ENCODE measurements around the gene TMEM232. TPM values are rescaled to one million over a fixed set of nuclear protein-coding genes. Genes with fewer than 3 reads are reported as not detected.

TMEM232 gene
- total RNA-seq, 1 donor from 2014 or later = 6.9 TPM

DNA sequence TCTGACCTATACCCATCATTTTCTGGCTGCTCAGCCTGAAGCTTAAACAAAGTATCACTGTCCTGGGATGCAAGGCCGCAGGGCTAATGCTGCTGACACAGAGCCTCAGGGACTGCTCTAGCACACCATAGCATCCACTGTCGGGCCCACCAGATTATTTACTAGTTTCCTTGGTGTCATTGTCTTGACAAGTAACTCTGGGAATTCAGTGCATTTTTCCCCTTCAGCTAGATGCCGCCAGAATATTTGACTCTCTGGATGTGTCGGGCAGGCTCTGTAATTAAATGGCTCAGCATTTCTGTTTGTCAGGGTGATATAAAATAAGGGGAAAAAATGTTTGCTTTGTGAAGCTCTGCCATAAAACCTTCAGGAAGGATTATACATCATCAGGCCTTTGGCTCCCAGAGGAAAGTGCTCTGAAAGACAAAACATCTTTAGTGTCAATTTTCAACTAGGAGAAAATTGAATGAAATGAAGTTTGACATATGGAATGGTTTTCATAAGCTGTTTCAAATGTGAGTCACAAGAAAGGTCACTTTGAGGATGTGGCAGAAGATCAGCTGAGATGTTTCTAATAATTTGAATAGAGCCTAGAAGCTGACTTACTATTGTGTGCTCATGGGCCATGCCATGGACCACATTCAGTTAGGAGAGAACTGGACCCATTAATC lies 350.1 kb downstream of the TMEM232 start:
- Mint-ChIP-seq H3K4me3 (no peak overlapping the region), H3K36me3 (no peaks in the 10 kb centered on the region), H3K27me3 (no peaks in the 10 kb centered on the region), H3K9me3 (no peaks in the 10 kb centered on the region), H3K4me1 (ENCODE audit: unreplicated experiment) (peaks cover 17% of the 10 kb centered on the region), H3K27ac (no peak overlapping the region)
- TF ChIP-seq, protein P1, sequence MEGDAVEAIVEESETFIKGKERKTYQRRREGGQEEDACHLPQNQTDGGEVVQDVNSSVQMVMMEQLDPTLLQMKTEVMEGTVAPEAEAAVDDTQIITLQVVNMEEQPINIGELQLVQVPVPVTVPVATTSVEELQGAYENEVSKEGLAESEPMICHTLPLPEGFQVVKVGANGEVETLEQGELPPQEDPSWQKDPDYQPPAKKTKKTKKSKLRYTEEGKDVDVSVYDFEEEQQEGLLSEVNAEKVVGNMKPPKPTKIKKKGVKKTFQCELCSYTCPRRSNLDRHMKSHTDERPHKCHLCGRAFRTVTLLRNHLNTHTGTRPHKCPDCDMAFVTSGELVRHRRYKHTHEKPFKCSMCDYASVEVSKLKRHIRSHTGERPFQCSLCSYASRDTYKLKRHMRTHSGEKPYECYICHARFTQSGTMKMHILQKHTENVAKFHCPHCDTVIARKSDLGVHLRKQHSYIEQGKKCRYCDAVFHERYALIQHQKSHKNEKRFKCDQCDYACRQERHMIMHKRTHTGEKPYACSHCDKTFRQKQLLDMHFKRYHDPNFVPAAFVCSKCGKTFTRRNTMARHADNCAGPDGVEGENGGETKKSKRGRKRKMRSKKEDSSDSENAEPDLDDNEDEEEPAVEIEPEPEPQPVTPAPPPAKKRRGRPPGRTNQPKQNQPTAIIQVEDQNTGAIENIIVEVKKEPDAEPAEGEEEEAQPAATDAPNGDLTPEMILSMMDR (conservative IDR thresholded peaks at IDR 0.05) = no peak
- DNase-seq (ENCODE audit: extremely low spot score, unreplicated experiment) = no peak

DNA sequence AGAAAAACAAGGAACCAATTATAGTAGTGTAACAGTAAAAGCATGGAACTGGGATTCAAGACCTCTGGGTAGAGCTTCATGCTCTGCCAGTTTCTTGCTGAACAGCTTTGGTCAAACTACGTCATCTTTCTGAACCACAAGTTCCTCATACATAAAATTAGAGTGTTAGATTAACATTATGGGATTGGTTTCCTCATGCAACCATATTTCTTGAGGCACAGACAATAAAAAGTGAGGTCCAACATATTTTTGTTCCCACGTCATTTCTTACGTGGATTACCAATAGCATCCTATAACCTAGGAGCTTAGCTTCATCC lies 354.8 kb downstream of the TMEM232 start:
- TF ChIP-seq, protein P1 (conservative IDR thresholded peaks at IDR 0.05) = no peak
- peaks cover 6% of the 10 kb centered on the region for H3K4me1 Mint-ChIP-seq (ENCODE audit: unreplicated experiment)
- H3K27ac Mint-ChIP-seq = no peak overlapping the region
- H3K27me3 Mint-ChIP-seq = no peaks in the 10 kb centered on the region
- no peak overlapping the region for H3K4me3 Mint-ChIP-seq
- no peaks in the 10 kb centered on the region for H3K9me3 Mint-ChIP-seq
- DNase-seq (ENCODE audit: extremely low spot score, unreplicated experiment) = no peak
- H3K36me3 Mint-ChIP-seq = no peaks in the 10 kb centered on the region

DNA sequence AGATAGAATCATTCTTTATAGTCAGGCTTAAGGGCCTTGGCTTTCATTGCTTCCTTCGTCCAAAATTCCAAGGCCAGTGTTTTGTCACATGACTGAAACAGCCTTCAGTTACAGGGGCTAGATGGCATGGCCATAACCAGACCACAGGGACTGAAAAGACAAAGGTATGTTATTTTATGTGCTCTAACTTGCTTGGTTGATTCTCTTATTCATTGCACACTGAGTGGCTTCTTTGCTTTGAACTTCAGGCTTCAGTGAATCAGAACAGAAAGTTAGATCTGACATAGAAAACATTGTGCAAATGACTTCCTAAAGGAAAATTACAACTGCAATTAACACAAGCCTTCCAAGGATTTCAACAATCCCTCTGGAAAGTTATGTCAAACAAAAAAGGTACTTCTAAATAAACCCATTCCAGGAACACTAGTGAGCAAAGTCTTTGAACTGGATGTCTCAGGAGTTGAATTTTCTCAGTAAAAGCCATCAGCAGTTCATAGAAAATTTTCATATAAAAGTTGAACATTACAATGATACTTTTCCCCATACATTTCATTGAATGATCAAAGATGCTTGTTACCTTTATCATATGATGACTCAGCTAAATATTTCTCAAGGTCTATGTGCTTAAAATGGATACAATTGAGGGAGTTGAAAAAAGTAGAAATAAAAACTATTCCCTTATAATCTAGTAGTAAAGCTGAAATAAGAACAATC lies 355.3 kb downstream of the TMEM232 start:
- H3K9me3 Mint-ChIP-seq = no peaks in the 10 kb centered on the region
- TF ChIP-seq, protein P1 (conservative IDR thresholded peaks at IDR 0.05) = no peak
- H3K4me1 Mint-ChIP-seq (ENCODE audit: unreplicated experiment) = peaks cover under 1% of the 10 kb centered on the region
- no peak overlapping the region for H3K4me3 Mint-ChIP-seq
- no peak overlapping the region for H3K27ac Mint-ChIP-seq
- H3K36me3 Mint-ChIP-seq = no peaks in the 10 kb centered on the region
- no peak for DNase-seq (ENCODE audit: extremely low spot score, unreplicated experiment)
- no peaks in the 10 kb centered on the region for H3K27me3 Mint-ChIP-seq

Small RNAs within 50 kb of the gene (microRNA-seq; reads per million reads assigned to microRNA genes)
- gene MIR548F3 = not detected

Other genes with a start within 250 kb of the TMEM232 start
- gene SLC25A46, start 12.3 kb upstream of the TMEM232 start, total RNA-seq (ENCODE audit: low replicate concordance) = 33.7 and 38.5 TPM in 2 replicates

All from type B pancreatic cell (in vitro differentiated cells).